HG02885 (cell line): ENCODE data around the gene SH2D5.

ENCODE experiments used
- ATAC-seq: cut with Tn5 transposase; IDR thresholded peaks from one replicate; pipeline ENCODE4 v1.9.1; 2021; ENCODE audit warnings: mild to moderate bottlenecking; ENCODE audit not compliant: unreplicated experiment, poor library complexity

SH2D5 gene

DNA sequence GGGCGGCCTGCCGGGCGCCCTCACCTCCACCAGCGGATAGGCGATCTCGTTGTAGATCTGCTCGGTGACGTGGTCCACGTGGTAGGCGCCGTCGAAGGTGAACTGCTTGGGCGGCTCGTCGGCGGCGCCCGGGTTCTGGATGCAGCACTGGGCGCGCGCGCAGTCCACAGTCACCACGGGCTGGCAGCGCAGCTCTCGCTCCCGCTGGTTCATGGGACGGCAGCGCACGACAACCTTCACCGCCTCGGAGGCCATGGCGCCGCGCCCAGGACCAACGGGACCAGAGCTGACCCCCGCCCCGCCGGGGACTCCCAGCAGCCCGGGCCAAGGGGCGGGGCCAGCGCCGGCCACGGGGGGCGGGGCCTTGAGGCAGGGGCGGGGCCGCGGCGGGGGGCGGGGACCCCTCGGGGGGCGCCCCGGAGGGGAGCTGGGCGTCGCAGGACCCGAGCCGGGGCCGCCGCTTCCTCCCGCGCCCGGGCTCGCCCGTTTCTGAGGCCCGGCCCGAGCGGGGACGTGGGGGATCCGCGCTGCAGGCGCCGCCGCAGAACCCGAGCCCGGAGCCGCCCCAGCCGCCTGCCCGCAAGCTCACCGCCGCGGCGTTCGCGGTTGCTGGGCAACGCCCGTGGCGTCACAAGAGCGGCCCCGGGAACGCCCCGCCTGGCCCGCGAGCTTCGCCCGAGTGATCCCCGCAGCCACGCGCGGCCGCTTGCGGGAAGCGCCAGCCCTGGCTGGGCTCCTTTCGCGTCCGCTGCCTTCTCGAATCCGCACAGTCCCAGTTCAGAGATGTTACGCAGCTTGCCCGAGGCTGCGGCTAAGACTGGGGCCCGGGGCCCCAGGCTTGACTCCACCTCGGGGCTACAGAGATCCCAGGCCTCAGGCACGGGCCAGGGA, 14.8 kb downstream of the SH2D5 start, which contains the start of gene KIF17:
TSS of gene KIF17 (minus strand) at position 556 of the 891 bp plus-strand sequence. CDS start at position 255, 301 bp downstream.
- no peak for ATAC-seq

DNA sequence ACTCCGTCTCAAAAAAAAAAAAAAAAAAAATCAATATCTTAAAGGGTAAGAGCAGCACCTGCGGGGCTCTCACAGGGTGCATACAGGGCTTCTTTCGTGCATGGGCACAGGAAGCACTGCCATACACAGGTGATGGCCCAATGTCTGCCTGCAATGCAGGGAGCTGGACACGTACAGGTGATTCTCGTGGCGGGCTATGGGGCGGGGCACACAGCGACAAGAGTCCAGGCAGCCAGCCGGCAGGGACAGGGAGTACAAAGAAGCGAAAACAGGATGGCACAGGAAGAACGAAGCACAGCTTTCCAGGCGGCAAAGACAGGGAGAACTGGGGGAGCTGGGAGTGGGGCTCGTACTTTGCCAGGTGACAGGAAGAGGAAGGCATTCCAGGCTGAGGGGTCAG, 16.3 kb downstream of the SH2D5 start:
- ATAC-seq = no peak

DNA sequence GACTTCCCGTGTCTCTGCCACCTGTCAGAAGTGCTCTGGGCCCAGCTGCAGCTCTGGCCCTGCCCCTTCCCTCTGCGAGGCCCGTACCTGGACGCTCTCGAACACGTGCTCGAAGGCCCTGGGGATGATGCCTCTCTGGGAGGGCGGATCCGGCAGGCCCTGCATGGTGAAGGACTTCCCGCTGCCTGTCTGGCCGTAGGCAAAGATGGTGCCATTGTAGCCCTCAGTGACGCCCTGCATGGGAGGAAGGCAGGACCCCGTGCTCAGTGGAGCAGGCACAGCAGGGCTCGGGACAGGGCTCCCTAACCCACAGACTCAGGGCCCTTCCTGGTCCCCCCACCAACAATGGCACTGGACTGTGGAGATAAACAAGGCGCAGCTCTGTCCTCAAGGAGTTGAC, 17.1 kb downstream of the SH2D5 start:
- ATAC-seq = no peak

DNA sequence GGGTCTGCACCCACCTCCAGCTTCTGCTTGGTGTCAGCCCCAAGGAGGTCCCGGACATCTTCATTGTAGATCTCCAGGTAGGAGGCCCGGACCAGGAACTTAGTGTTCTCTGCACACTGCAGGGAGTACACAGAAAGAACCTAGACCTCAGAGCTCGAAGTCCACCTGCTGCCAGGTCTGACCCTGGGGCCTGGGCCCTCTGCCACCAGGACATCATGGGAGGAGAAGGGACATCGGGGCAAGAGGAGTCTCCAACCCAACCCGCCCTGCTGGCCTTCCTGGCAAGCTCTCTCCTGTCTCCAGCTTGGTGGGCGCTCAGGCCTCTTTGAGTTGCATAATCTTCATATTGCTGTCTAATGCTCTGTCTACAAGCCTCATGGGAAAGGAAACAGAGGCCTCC, 19.1 kb downstream of the SH2D5 start:
- no peak for ATAC-seq

DNA sequence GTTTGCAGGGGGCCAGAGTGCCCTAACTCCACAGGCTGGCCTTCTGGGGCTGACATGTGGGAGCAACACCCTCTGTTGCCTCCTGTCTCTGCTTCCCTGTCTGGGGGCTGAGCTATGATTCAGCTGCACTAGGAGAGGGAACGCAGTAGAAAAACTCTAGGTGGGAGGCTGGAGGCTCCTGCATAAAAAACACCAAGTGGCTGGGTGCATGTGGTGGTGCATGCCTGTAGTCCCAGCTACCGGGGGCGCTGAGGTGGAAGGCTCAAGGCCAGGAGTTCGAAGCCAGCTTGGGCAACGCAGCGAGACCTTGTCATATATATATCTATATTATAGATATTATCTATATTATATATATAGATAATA, 20.3 kb downstream of the SH2D5 start:
- no peak for ATAC-seq

GRCh38 chr1:20711285-20712214, 21.0 kb downstream of the SH2D5 start:
- no peak for ATAC-seq

DNA sequence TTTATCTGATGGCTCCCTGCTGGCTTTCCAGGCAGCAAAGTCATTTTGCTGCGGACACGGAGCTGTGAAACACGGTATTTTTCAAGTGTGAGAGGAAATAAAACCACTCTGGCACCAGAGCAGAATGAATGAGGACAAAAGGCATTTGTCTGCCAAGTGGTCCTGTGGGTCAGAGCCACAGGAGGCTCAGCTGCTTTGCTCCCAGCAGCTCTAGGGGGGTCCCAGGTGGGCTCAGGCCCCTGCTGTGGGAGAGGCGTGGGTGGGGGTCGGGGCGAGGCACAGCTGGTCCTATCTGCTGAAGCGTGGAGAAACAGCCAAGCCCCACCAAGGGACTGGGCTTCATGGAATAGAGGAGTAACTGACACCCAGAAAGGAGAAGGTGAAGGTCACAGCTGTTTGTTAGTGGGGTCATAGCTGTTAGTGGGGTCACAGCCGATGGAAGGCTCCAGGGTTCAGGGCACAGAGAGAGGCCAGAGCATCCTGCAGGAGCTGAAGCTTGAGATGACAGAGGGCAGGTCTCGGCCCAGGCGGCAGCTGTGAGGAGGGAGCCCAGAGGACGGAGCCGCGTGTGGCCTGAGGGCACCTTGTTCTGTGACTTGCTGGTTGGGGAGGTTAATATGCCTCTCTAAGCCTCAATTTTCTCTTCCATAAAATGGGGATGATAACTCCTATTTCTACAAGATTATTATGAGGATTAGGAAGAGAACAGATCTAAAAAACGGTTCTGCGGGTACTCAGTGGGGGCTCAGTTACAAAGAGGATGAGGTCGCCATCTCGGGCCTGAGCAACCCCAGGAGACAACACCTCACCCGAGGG, 21.8 kb downstream of the SH2D5 start:
- no peak for ATAC-seq

GRCh38 chr1:20709868-20710267, 22.6 kb downstream of the SH2D5 start:
- ATAC-seq = no peak

GRCh38 chr1:20708891-20709290, 23.6 kb downstream of the SH2D5 start:
- ATAC-seq = no peak

GRCh38 chr1:20708057-20708456, 24.4 kb downstream of the SH2D5 start:
- ATAC-seq = no peak

GRCh38 chr1:20706841-20707240, 25.7 kb downstream of the SH2D5 start:
- ATAC-seq = no peak

DNA sequence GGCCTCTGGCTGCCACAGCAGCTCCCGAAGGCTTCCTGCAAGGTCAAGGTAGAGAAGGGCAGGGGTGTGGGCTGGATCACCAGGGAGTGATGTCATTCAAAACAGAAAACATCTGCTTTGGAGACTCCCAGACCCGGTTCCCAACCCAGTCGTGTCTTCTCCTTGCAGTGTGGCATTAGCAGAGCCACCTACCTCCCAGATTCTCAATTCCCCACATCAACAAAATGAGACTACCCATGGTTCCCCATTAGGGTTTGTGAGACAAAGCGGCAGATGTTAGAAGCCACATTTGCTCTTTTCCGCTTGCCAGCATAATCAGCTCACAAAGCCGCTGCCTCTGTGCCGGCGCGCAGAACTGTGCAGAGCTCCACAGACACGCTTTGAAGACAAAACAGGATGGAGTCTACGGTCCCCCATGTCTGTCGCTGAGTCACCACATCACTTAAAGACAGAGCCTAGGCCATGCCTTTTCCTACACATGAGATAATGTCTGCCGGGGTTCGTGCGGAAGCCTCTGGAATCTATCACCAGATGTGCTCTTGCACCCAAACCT, 27.2 kb downstream of the SH2D5 start:
- no peak for ATAC-seq

GRCh38 chr1:20704390-20705202, 27.9 kb downstream of the SH2D5 start:
- ATAC-seq = no peak

DNA sequence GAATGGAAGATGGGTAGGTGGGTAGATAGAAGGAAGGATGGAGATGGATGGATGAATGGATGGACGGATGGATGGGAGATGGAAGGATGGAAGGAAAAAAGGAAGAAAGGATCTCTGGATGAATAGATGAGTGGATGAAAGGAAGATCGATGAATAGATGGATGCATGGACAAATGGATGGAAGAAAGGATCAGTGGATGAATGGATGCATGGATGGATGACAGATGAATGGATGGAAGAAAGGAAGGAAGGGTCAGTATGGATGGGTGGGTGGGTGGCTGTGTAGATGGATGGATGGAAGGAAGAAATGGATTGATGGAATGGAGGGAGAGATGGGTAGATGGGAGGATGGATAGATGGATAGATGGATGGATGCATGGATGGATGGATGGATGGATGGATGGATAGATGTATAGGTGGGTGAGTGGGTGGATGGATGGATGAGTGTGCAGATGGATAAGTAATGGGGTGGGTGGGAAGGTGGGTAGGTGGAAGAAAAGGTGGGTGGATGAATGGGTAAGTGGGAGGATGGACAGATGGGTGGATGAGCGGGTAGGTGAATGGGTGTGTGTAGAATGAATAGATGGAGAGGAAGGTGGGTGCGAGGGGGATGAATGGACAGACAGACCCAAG, 29.3 kb downstream of the SH2D5 start:
- ATAC-seq = no peak

GRCh38 chr1:20702416-20702815, 30.1 kb downstream of the SH2D5 start:
- no peak for ATAC-seq

DNA sequence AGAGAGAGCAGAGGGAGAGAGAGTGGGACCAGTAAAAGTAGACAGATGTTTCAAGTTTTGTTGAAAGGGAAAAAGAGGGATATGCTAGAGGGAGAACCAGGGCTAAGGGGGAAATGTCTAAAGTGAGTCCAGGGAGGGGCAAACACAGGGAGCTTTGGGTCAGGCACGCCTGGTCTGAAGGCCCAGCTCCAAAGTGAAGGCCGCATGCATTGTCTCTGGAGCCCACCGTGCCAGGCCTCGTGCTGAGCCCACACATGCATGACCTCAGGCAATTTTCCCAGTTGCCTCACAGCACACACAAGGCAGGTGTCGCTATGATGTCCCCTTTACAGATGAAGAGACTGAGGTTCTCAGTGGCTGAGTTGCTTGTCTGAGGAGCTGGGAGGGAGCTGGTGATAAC, 30.7 kb downstream of the SH2D5 start:
- ATAC-seq = no peak

DNA sequence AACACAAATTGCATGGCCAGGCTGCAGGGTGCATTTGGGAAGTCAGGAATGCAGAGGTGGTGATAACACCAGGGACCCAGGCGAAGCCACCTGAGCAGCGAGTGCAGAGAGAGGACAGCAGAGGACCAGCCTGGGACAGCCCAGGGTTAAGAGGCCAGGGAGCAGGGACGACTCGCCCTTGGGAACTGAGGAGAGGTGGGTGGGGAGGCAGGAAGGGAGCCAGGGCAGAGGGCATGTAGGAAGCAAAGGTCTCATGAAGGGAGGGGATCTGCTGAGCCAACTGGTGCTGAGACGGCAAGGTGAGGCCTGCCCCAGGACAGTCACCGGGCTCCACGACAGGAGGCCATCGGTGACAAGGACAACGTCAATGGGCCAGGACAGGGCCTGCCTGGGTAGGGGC, 31.1 kb downstream of the SH2D5 start:
- no peak for ATAC-seq

GRCh38 chr1:20700636-20701215, 31.8 kb downstream of the SH2D5 start:
- no peak for ATAC-seq
